ENCODE measurements around the gene FNTB. TPM values are rescaled to one million over a fixed set of nuclear protein-coding genes. Genes with fewer than 3 reads are reported as not detected.

FNTB gene
- total RNA-seq, 4 donors from 2014 or later, result 11.9 to 25.6 (median 17.6) TPM

DNA sequence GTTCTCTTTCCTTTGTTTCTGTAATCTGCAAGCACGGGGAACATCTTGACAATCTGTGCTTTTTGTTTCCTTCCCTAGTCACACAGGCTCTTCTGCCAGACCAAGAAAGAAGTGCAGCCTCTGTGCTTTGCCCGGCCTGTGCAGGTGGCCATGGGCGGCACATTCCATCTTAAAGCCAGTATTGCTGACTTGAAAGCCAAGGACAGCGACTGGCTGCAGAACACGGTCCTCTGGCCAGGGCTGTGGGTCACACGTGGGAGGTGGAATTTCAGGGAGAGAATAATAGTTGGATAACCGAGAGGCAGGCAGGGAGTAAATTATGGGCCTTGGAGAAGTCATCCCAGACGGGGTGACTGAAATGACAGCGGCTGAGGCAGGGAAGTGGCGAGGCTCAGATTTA, 24.8 kb downstream of the FNTB start:
- no peak overlapping the region for H3K4me3 ChIP-seq
- no peaks in the 10 kb centered on the region for H3K27me3 ChIP-seq
- H3K4me1 ChIP-seq, result no peaks in the 10 kb centered on the region
- TF ChIP-seq CTCF (IDR thresholded peaks at IDR 0.05) (no peak), POLR2A (IDR thresholded peaks at IDR 0.05) (no peak)
- no peaks in the 10 kb centered on the region for H3K9me3 ChIP-seq
- DNase-seq, result no peak
- peaks cover 0 to 37% (median 0%) of the 10 kb centered on the region in 3 donors for H3K36me3 ChIP-seq
- no peak overlapping the region for H3K27ac ChIP-seq

GRCh38 chr14:65012353-65012752, 25.7 kb downstream of the FNTB start:
- H3K36me3 ChIP-seq, result peaks cover 0 to 37% (median 0%) of the 10 kb centered on the region in 3 donors

GRCh38 chr14:65015391-65015790, 28.7 kb downstream of the FNTB start:
- Histone ChIP-seq H3K27me3 (no peaks in the 10 kb centered on the region), H3K27ac (no peak overlapping the region), H3K36me3 (peaks cover 0 to 32% (median 0%) of the 10 kb centered on the region in 3 donors), H3K9me3 (no peaks in the 10 kb centered on the region), H3K4me1 (no peaks in the 10 kb centered on the region), H3K4me3 (no peak overlapping the region)
- no peak for DNase-seq
- TF ChIP-seq CTCF (IDR thresholded peaks at IDR 0.05) (no peak), POLR2A (IDR thresholded peaks at IDR 0.05) (no peak)

More at GRCh38 chr14:65012353-65012752, 25.7 kb downstream of the FNTB start:
- H3K9me3 ChIP-seq, result no peaks in the 10 kb centered on the region
- no peak for DNase-seq
- no peak overlapping the region for H3K4me3 ChIP-seq
- TF ChIP-seq CTCF (IDR thresholded peaks at IDR 0.05), result no peak
- no peaks in the 10 kb centered on the region for H3K27me3 ChIP-seq
- H3K27ac ChIP-seq, result no peak overlapping the region
- no peaks in the 10 kb centered on the region for H3K4me1 ChIP-seq

DNA sequence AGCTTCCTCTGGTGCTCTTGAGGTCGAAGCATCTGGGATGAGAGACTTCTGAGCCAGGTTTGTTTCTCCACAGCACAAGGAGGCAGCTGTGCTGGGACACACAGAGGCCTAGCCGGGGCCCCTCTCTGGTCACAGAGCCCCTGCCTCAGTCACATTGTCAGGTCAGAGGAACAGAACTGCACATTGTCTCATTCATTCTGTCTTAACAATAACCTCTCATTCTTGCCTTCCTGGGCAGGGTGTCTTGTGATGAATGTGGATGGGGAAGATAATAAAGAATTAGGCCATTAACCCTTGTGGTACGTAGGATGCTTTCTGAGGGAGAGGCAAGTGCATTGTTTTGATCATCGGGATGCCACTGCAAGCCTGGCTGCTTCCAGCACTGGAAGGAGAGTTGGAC, 29.8 kb downstream of the FNTB start:
- no peaks in the 10 kb centered on the region for H3K4me1 ChIP-seq
- H3K36me3 ChIP-seq, result peaks cover 0 to 32% (median 0%) of the 10 kb centered on the region in 3 donors
- no peak overlapping the region for H3K27ac ChIP-seq
- DNase-seq, result no peak
- no peak overlapping the region for H3K4me3 ChIP-seq
- H3K9me3 ChIP-seq, result no peaks in the 10 kb centered on the region
- H3K27me3 ChIP-seq, result no peaks in the 10 kb centered on the region
- TF ChIP-seq CTCF (IDR thresholded peaks at IDR 0.05), result no peak
- TF ChIP-seq POLR2A (IDR thresholded peaks at IDR 0.05), result no peak

GRCh38 chr14:65019944-65020566, 33.4 kb downstream of the FNTB start:
- Histone ChIP-seq H3K4me3 (no peak overlapping the region), H3K27me3 (no peaks in the 10 kb centered on the region), H3K36me3 (peaks cover 0 to 9% (median 0%) of the 10 kb centered on the region in 3 donors), H3K4me1 (no peaks in the 10 kb centered on the region), H3K9me3 (no peaks in the 10 kb centered on the region), H3K27ac (no peak overlapping the region)
- no peak for DNase-seq
- TF ChIP-seq POLR2A (IDR thresholded peaks at IDR 0.05) (no peak), CTCF (IDR thresholded peaks at IDR 0.05) (peak in 5 of 6 experiments; percentile 37 to 73 (median 69))
